HEK293T (cell line): ENCODE measurements around the gene ERN1.

ENCODE experiments used
- CTCF ChIA-PET: fragments of 350-600 bp; formaldehyde crosslinking; extraction: SDS; loops from one replicate; lab custom pipeline; 2021; ENCODE audit warnings: antibody characterized with exemption, inconsistent platforms; lab: Yijun Ruan, JAX
- POLR2A ChIA-PET: fragments of 350-600 bp; formaldehyde crosslinking; extraction: SDS; loops from one replicate; lab custom pipeline; 2020; ENCODE audit warnings: antibody characterized with exemption, inconsistent platforms; lab: Yijun Ruan, JAX
- DNase-seq: peaks from one replicate; pipeline ENCODE4 v3.0.0; 2012; ENCODE audit warnings: mixed read lengths; ENCODE audit errors: extremely low spot score
- ARNT ChIP-seq: fragments of 450-650 bp; IDR thresholded peaks from 2 replicates; pipeline ENCODE4 v1.6.1; 2017; ENCODE audit warnings: mild to moderate bottlenecking
- BHLHE40 ChIP-seq: fragments of 450-650 bp; IDR thresholded peaks from 2 replicates; pipeline ENCODE4 v1.6.1; 2016; ENCODE audit warnings: mild to moderate bottlenecking, moderate library complexity, borderline replicate concordance
- CTBP1 ChIP-seq: fragments of 450-650 bp; IDR thresholded peaks from 2 replicates; pipeline ENCODE4 v1.6.1; 2016; ENCODE audit warnings: borderline replicate concordance
- ELF4 ChIP-seq: fragments of 450-650 bp; IDR thresholded peaks from 2 replicates; pipeline ENCODE4 v1.6.1; 2017; ENCODE audit warnings: antibody characterized with exemption
- FOXA1 ChIP-seq: fragments of 450-650 bp; IDR thresholded peaks from 2 replicates; pipeline ENCODE4 v1.6.1; 2016; ENCODE audit warnings: mild to moderate bottlenecking
- FOXK2 ChIP-seq: fragments of 450-650 bp; IDR thresholded peaks from 2 replicates; pipeline ENCODE4 v1.6.1; 2016; ENCODE audit warnings: mild to moderate bottlenecking
- FOXM1 ChIP-seq: fragments of 450-650 bp; IDR thresholded peaks from 2 replicates; pipeline ENCODE4 v1.6.1; 2017; ENCODE audit warnings: mild to moderate bottlenecking, borderline replicate concordance
- HDGF ChIP-seq: fragments of 450-650 bp; IDR thresholded peaks from 2 replicates; pipeline ENCODE4 v1.6.1; 2017; ENCODE audit warnings: antibody characterized with exemption, borderline replicate concordance
- L3MBTL2 ChIP-seq: fragments of 450-650 bp; conservative IDR thresholded peaks from 2 replicates; pipeline ENCODE4 v1.6.1; 2016; ENCODE audit warnings: mild to moderate bottlenecking
- LEF1 ChIP-seq: fragments of 450-650 bp; IDR thresholded peaks from 2 replicates; pipeline ENCODE4 v1.6.1; 2017; ENCODE audit warnings: mild to moderate bottlenecking, borderline replicate concordance
- NFRKB ChIP-seq: fragments of 450-650 bp; IDR thresholded peaks from 2 replicates; pipeline ENCODE4 v1.6.1; 2016; ENCODE audit warnings: mild to moderate bottlenecking, moderate library complexity
- PKNOX1 ChIP-seq: fragments of 450-650 bp; IDR thresholded peaks from 2 replicates; pipeline ENCODE4 v1.6.1; 2016
- SP1 ChIP-seq: fragments of 450-650 bp; IDR thresholded peaks from 2 replicates; pipeline ENCODE4 v1.6.1; 2017
- SUZ12 ChIP-seq: fragments of 450-650 bp; IDR thresholded peaks from 2 replicates; pipeline ENCODE4 v1.6.1; 2016; ENCODE audit warnings: mild to moderate bottlenecking
- TARDBP ChIP-seq: fragments of 450-650 bp; IDR thresholded peaks from 2 replicates; pipeline ENCODE4 v1.6.1; 2016
- ZNF384 ChIP-seq: fragments of 450-650 bp; IDR thresholded peaks from 2 replicates; pipeline ENCODE4 v1.6.1; 2016

The ERN1 gene

GRCh38 chr17:64080174-64080618 lies 49.7 kb downstream of the ERN1 start:
- TF ChIP-seq LEF1 (no peak), HDGF (no peak), PKNOX1 (no peak), ELF4 (no peak), FOXA1 (no peak)
- POLR2A ChIA-PET, result interaction anchor here (2.6 kb wide), 1 partner anchor 65 kb away, joined by 11 read pairs; no protein-coding TSS in a partner anchor
- CTCF ChIA-PET, result interaction anchor here (1.3 kb wide), 1 partner anchor 53 kb away, joined by 6 read pairs; no protein-coding TSS in a partner anchor
- DNase-seq, result no peak

- POLR2A ChIA-PET, result interaction anchor here (0.9 kb wide), 1 partner anchor 14 kb away, joined by 3 read pairs; no protein-coding TSS in a partner anchor
- DNase-seq, result no peak
- CTCF ChIA-PET, result no interaction called here
- TF ChIP-seq BHLHE40 (no peak), SP1 (no peak)
Observed at GRCh38 chr17:64077379-64077778, 52.6 kb downstream of the ERN1 start.

- CTCF ChIA-PET, result interaction anchor here (1.2 kb wide), 2 partner anchors 47 to 58 kb away, joined by 3 to 6 read pairs; no protein-coding TSS in a partner anchor
- POLR2A ChIA-PET, result interaction anchor here (3.0 kb wide), 1 partner anchor 70 kb away, joined by 11 read pairs; no protein-coding TSS in a partner anchor
- no peak for DNase-seq
- no peak for TF ChIP-seq SUZ12
- no peak for TF ChIP-seq SP1
- TF ChIP-seq LEF1, result no peak
- no peak for TF ChIP-seq FOXA1
- TF ChIP-seq HDGF, result no peak
- TF ChIP-seq PKNOX1, result no peak
- no peak for TF ChIP-seq NFRKB
- TF ChIP-seq CTBP1, result no peak
Observed at GRCh38 chr17:64075913-64076312, 54.0 kb downstream of the ERN1 start.

- ChIA-PET CTCF (interaction anchor here (1.2 to 1.7 kb wide), 3 partner anchors 11 to 59 kb away, joined by 3 to 8 read pairs (median 5); no protein-coding TSS in a partner anchor), POLR2A (interaction anchor here (0.9 to 3.0 kb wide), 2 partner anchors 11 to 71 kb away, joined by 3 to 11 read pairs; no protein-coding TSS in a partner anchor)
- TF ChIP-seq FOXA1 (no peak), ZNF384 (no peak), SP1 (no peak), SUZ12 (no peak), HDGF (no peak), BHLHE40 (no peak), TARDBP (no peak), FOXM1 (no peak), ARNT (no peak), FOXK2 (no peak), LEF1 (no peak), CTBP1 (no peak), ELF4 (no peak), NFRKB (no peak), L3MBTL2 (no peak), PKNOX1 (no peak)
- no peak for DNase-seq
Observed at GRCh38 chr17:64074704-64075426, 55.1 kb downstream of the ERN1 start.

- TF ChIP-seq LEF1 (no peak), ZNF384 (no peak), FOXA1 (no peak), ELF4 (no peak), NFRKB (no peak), PKNOX1 (no peak), SUZ12 (no peak), FOXK2 (no peak), FOXM1 (no peak), SP1 (no peak), CTBP1 (no peak)
- CTCF ChIA-PET, result interaction anchor here (1.2 to 1.7 kb wide), 2 partner anchors 10 to 60 kb away, joined by 5 to 8 read pairs; no protein-coding TSS in a partner anchor
- DNase-seq, result no peak
- POLR2A ChIA-PET, result interaction anchor here (0.9 to 3.0 kb wide), 2 partner anchors 10 to 71 kb away, joined by 3 to 11 read pairs; no protein-coding TSS in a partner anchor
Observed at GRCh38 chr17:64073771-64074703, 55.9 kb downstream of the ERN1 start.
